GM23338 (cell line): ENCODE data around the gene TTLL3. TPM values are rescaled to one million over a fixed set of nuclear protein-coding genes. Genes with fewer than 3 reads are reported as not detected.

Experiments
- ATAC-seq: fragments of 200-7000 bp; cut with Tn5 transposase; 3 replicates; pipeline ENCODE4 v1.9.1; 2020
- DNase-seq: peaks from one replicate; pipeline ENCODE4 v3.0.0-alpha.2; 2015; ENCODE audit warnings: low spot score
- H2AFZ ChIP-seq: fragments of 200-600 bp; sonication (generic); 2 replicates; pipeline ENCODE4 v1.8.0; 2016; ENCODE audit warnings: antibody characterized with exemption, mild to moderate bottlenecking, moderate library complexity
- H3F3A ChIP-seq: fragments of 200-600 bp; sonication (generic); replicated peaks from 2 replicates; pipeline ENCODE4 v1.8.0; 2017; ENCODE audit warnings: antibody characterized with exemption, mixed run types, low read depth
- H3K27ac ChIP-seq: fragments of 200-600 bp; sonication (generic); 2 replicates; pipeline ENCODE4 v1.6.1; 2016; ENCODE audit warnings: low read depth
- H3K27me3 ChIP-seq: fragments of 200-600 bp; sonication (generic); 2 replicates; pipeline ENCODE4 v1.8.0; 2016; ENCODE audit warnings: mild to moderate bottlenecking, mixed run types, moderate library complexity; ENCODE audit not compliant: insufficient read depth
- H3K36me3 ChIP-seq: fragments of 200-600 bp; sonication (generic); 2 replicates; pipeline ENCODE4 v1.8.0; 2016; ENCODE audit warnings: mild to moderate bottlenecking; ENCODE audit not compliant: insufficient read depth
- H3K4me1 ChIP-seq: fragments of 200-600 bp; sonication (generic); 2 replicates; pipeline ENCODE4 v1.8.0; 2016; ENCODE audit warnings: mild to moderate bottlenecking, moderate library complexity; ENCODE audit not compliant: insufficient read depth
- H3K4me2 ChIP-seq: fragments of 200-600 bp; sonication (generic); 2 replicates; pipeline ENCODE4 v1.7.1; 2017; ENCODE audit warnings: mixed run types
- H3K4me3 ChIP-seq: fragments of 200-600 bp; sonication (generic); 2 replicates; pipeline ENCODE4 v1.6.1; 2016; ENCODE audit warnings: mixed run types
- H3K79me2 ChIP-seq: fragments of 200-600 bp; sonication (generic); replicated peaks from 2 replicates; pipeline ENCODE4 v1.8.0; 2017; ENCODE audit warnings: mild to moderate bottlenecking; ENCODE audit not compliant: insufficient read depth
- H3K9me2 ChIP-seq: fragments of 200-600 bp; sonication (generic); 2 replicates; pipeline ENCODE4 v1.8.0; 2017; ENCODE audit not compliant: insufficient read depth
- H4K20me1 ChIP-seq: fragments of 200-600 bp; sonication (generic); replicated peaks from 2 replicates; pipeline ENCODE4 v1.8.0; 2017; ENCODE audit warnings: mild to moderate bottlenecking; ENCODE audit not compliant: insufficient read depth
- H3K27ac Mint-ChIP-seq: 2 replicates; pipeline ENCODE4 v1.8.0; 2020; ENCODE audit warnings: inconsistent platforms, mild to moderate bottlenecking, moderate library complexity, mixed read lengths
- H3K27me3 Mint-ChIP-seq: 3 replicates; pipeline ENCODE4 v1.8.0; 2022; ENCODE audit warnings: low read depth, mild to moderate bottlenecking, moderate library complexity, mixed read lengths, inconsistent platforms; ENCODE audit not compliant: insufficient read depth, poor library complexity
- H3K36me3 Mint-ChIP-seq: 3 replicates; pipeline ENCODE4 v1.8.0; 2021; ENCODE audit warnings: low read depth, mild to moderate bottlenecking, inconsistent platforms, moderate library complexity, mixed read lengths
- H3K4me1 Mint-ChIP-seq: 3 replicates; pipeline ENCODE4 v1.8.0; 2020; ENCODE audit warnings: mild to moderate bottlenecking, inconsistent platforms, mixed read lengths
- H3K4me3 Mint-ChIP-seq: 3 replicates; pipeline ENCODE4 v1.8.0; 2021; ENCODE audit warnings: moderate library complexity, mild to moderate bottlenecking, inconsistent platforms, mixed read lengths
- H3K9me3 Mint-ChIP-seq: 3 replicates; pipeline ENCODE4 v1.8.0; 2020; ENCODE audit warnings: moderate library complexity, mild to moderate bottlenecking, inconsistent platforms, mixed read lengths
- CREB1 ChIP-seq: fragments of 250-450 bp; sonication (Bioruptor Pico); IDR thresholded peaks from 2 replicates; pipeline ENCODE4 v1.5.0; 2020; ENCODE audit warnings: low read depth, mild to moderate bottlenecking, moderate library complexity
- CTCF ChIP-seq, 2 experiments: fragments of 200-600 bp in 1 of 2; sonication (generic) in 1 of 2; conservative IDR thresholded peaks; 2 replicates each; pipeline versions ENCODE4 v1.5.1 to v1.6.1; 2016 to 2017; ENCODE audit warnings: antibody characterized with exemption in 2 of 2, low read depth in 2 of 2, mild to moderate bottlenecking in 2 of 2, moderate library complexity in 1 of 2
- EZH2 ChIP-seq: fragments of 200-600 bp; sonication (generic); IDR thresholded peaks from one replicate; pipeline ENCODE4 v1.8.0; 2017; ENCODE audit warnings: antibody characterized with exemption, mild to moderate bottlenecking, low read depth; ENCODE audit not compliant: unreplicated experiment
- EZH2phosphoT487 ChIP-seq: fragments of 200-600 bp; sonication (generic); IDR thresholded peaks from one replicate; pipeline ENCODE4 v1.8.1; 2018; ENCODE audit warnings: antibody characterized with exemption; ENCODE audit not compliant: unreplicated experiment
- JUNB ChIP-seq: IDR thresholded peaks from one replicate; pipeline ENCODE4 v1.6.1; 2016; ENCODE audit warnings: antibody characterized with exemption; ENCODE audit not compliant: unreplicated experiment
- NANOG ChIP-seq: IDR thresholded peaks from 2 replicates; pipeline ENCODE4 v1.6.1; 2016; ENCODE audit warnings: antibody characterized with exemption, borderline replicate concordance
- POLR2AphosphoS5 ChIP-seq: IDR thresholded peaks from 2 replicates; pipeline ENCODE4 v1.6.1; 2016; ENCODE audit warnings: antibody characterized with exemption, low read depth
- STAT1 ChIP-seq: IDR thresholded peaks from one replicate; pipeline ENCODE4 v1.6.1; 2016; ENCODE audit warnings: antibody characterized with exemption; ENCODE audit not compliant: unreplicated experiment
- ZNF114 ChIP-seq: fragments of 250-450 bp; sonication (Bioruptor Pico); IDR thresholded peaks from 2 replicates; pipeline ENCODE4 v1.5.0; 2020; ENCODE audit warnings: mild to moderate bottlenecking, moderate library complexity
- ZNF331 ChIP-seq: fragments of 250-450 bp; sonication (Bioruptor Pico); IDR thresholded peaks from 2 replicates; pipeline ENCODE4 v1.5.0; 2020; ENCODE audit warnings: low read depth, mild to moderate bottlenecking, moderate library complexity
- polyA plus RNA-seq: library from polyadenylated mRNA; unstranded; fragments of >200 nt; fragmentation: Nextera tagmentation; extraction: Ambion mirVana; gene quantifications from 2 replicates; pipeline ENCODE4 v1.2.1, GENCODE V29; 2016
- total RNA-seq: library from RNA; depleted of rRNA; stranded (reverse); fragments of >200 nt; shearing (Covaris generic); gene quantifications from 2 replicates; pipeline ENCODE4 v1.2.3, GENCODE V29; 2014
- TF ChIP-seq, protein P1 (sequence below): IDR thresholded peaks from one replicate; pipeline ENCODE4 v1.6.1; 2018; ENCODE audit warnings: antibody characterized with exemption; ENCODE audit not compliant: unreplicated experiment
- TF ChIP-seq, protein P2 (sequence below): IDR thresholded peaks from 2 replicates; pipeline ENCODE4 v1.6.1; 2016; ENCODE audit warnings: antibody characterized with exemption

The TTLL3 gene
- total and polyA plus RNA-seq, 2 experiments from 2014 or later, result 3.7 to 5.3 TPM

GRCh38 chr3:9795207-9795606 is 14.9 kb upstream of the TTLL3 start:
- ATAC-seq, result no peak
- H3K4me2 ChIP-seq, result no peak overlapping the region
- no peaks in the 10 kb centered on the region for H3K27me3 ChIP-seq
- Mint-ChIP-seq H3K4me1 (peaks cover 14% of the 10 kb centered on the region), H3K4me3 (peak overlapping the region; percentile 43; the same call in 2 of the 3 replicates), H3K27me3 (peaks cover 12% of the 10 kb centered on the region), H3K27ac (no peak overlapping the region; the same call in 1 of the 2 replicates), H3K36me3 (peaks cover 55% of the 10 kb centered on the region), H3K9me3 (no peaks in the 10 kb centered on the region)
- H2AFZ ChIP-seq, result no peak overlapping the region
- peaks cover 40% of the 10 kb centered on the region for H3K79me2 ChIP-seq
- 0 out of 2 replicates have a peak, but pooled peaks cover 3% of the 10 kb centered on the region for H3K9me2 ChIP-seq
- no peak for DNase-seq
- peaks cover 6% of the 10 kb centered on the region for H4K20me1 ChIP-seq
- H3K4me3 ChIP-seq, result no peak overlapping the region
- peaks cover 15% of the 10 kb centered on the region; the same call in 1 of the 2 replicates for H3F3A ChIP-seq
- 0 out of 2 replicates have a peak overlapping the region, but pooled peaks have one; percentile 2 for H3K27ac ChIP-seq
- peaks cover 6% of the 10 kb centered on the region for H3K4me1 ChIP-seq
- peaks cover 30% of the 10 kb centered on the region for H3K36me3 ChIP-seq
- TF ChIP-seq NANOG, result no peak
- no peak for TF ChIP-seq ZNF114
- TF ChIP-seq, protein P1, sequence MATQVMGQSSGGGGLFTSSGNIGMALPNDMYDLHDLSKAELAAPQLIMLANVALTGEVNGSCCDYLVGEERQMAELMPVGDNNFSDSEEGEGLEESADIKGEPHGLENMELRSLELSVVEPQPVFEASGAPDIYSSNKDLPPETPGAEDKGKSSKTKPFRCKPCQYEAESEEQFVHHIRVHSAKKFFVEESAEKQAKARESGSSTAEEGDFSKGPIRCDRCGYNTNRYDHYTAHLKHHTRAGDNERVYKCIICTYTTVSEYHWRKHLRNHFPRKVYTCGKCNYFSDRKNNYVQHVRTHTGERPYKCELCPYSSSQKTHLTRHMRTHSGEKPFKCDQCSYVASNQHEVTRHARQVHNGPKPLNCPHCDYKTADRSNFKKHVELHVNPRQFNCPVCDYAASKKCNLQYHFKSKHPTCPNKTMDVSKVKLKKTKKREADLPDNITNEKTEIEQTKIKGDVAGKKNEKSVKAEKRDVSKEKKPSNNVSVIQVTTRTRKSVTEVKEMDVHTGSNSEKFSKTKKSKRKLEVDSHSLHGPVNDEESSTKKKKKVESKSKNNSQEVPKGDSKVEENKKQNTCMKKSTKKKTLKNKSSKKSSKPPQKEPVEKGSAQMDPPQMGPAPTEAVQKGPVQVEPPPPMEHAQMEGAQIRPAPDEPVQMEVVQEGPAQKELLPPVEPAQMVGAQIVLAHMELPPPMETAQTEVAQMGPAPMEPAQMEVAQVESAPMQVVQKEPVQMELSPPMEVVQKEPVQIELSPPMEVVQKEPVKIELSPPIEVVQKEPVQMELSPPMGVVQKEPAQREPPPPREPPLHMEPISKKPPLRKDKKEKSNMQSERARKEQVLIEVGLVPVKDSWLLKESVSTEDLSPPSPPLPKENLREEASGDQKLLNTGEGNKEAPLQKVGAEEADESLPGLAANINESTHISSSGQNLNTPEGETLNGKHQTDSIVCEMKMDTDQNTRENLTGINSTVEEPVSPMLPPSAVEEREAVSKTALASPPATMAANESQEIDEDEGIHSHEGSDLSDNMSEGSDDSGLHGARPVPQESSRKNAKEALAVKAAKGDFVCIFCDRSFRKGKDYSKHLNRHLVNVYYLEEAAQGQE, result no peak
- TF ChIP-seq JUNB, result no peak
- no peak for TF ChIP-seq ZNF331
- no peak for TF ChIP-seq CREB1
- TF ChIP-seq POLR2AphosphoS5, result no peak
- no peak for TF ChIP-seq EZH2
- no peak for TF ChIP-seq EZH2phosphoT487
- no peak for TF ChIP-seq CTCF (conservative IDR thresholded peaks at IDR 0.05; ENCODE audit: low read depth in 2 of 2)
- TF ChIP-seq, protein P2, sequence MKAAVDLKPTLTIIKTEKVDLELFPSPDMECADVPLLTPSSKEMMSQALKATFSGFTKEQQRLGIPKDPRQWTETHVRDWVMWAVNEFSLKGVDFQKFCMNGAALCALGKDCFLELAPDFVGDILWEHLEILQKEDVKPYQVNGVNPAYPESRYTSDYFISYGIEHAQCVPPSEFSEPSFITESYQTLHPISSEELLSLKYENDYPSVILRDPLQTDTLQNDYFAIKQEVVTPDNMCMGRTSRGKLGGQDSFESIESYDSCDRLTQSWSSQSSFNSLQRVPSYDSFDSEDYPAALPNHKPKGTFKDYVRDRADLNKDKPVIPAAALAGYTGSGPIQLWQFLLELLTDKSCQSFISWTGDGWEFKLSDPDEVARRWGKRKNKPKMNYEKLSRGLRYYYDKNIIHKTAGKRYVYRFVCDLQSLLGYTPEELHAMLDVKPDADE, result no peak
- no peak for TF ChIP-seq STAT1
